OCI-LY3 (cell line): Measurements from ENCODE around the gene ERAP2.

Experiments used
- H2AFZ ChIP-seq: fragments of 200-600, 300-600 bp; shearing (Covaris generic); 2 replicates; pipeline ENCODE4 v1.6.0; 2014; ENCODE audit warnings: antibody characterized with exemption, low read depth, low read length
- H3K27ac ChIP-seq: fragments of 200-600, 300-600 bp; sonication (generic); 2 replicates; pipeline ENCODE4 v1.5.1; 2014; ENCODE audit warnings: mild to moderate bottlenecking, low read length, moderate library complexity, mixed read lengths
- H3K27me3 ChIP-seq: fragments of 200-600, 300-600 bp; sonication (generic); 2 replicates; pipeline ENCODE4 v1.6.1; 2014; ENCODE audit warnings: low read depth, low read length, mixed read lengths
- H3K36me3 ChIP-seq: fragments of 200-600, 300-600 bp; sonication (generic); replicated peaks from 2 replicates; pipeline ENCODE3; 2014; ENCODE audit warnings: low read depth, low read length, mixed read lengths
- H3K4me1 ChIP-seq: fragments of 300-600, 200-600 bp; sonication (generic); 2 replicates; pipeline ENCODE4 v1.6.1; 2014; ENCODE audit warnings: low read length, mixed read lengths
- H3K4me2 ChIP-seq: fragments of 200-600, 300-600 bp; sonication (generic); 2 replicates; pipeline ENCODE4 v1.6.1; 2014; ENCODE audit warnings: low read length, mixed read lengths
- H3K4me3 ChIP-seq: fragments of 300-600, 200-600 bp; sonication (generic); 2 replicates; pipeline ENCODE4 v1.5.1; 2014; ENCODE audit warnings: antibody characterized with exemption, mild to moderate bottlenecking, low read length, moderate library complexity
- H3K79me2 ChIP-seq: fragments of 300-600, 200-600 bp; shearing (Covaris generic); 2 replicates; pipeline ENCODE4 v1.6.1; 2014; ENCODE audit warnings: mild to moderate bottlenecking, low read length, mixed read lengths
- H3K9ac ChIP-seq: fragments of 300-600, 200-600 bp; shearing (Covaris generic); 2 replicates; pipeline ENCODE4 v1.6.0; 2014; ENCODE audit warnings: mild to moderate bottlenecking, low read length, moderate library complexity
- H3K9me3 ChIP-seq: fragments of 200-600, 300-600 bp; shearing (Covaris generic); 2 replicates; pipeline ENCODE4 v1.6.1; 2014; ENCODE audit warnings: low read length, mixed read lengths; ENCODE audit not compliant: insufficient read depth
- H4K20me1 ChIP-seq: fragments of 200-600, 300-600 bp; sonication (generic); 2 replicates; pipeline ENCODE4 v1.6.1; 2016; ENCODE audit warnings: low read length, mixed read lengths; ENCODE audit not compliant: insufficient read depth
- CTCF ChIP-seq: fragments of 200-600, 300-600 bp; sonication (generic); IDR thresholded peaks from 2 replicates; pipeline ENCODE4 v1.5.1; 2014; ENCODE audit warnings: antibody characterized with exemption, low read length, low read depth
- EZH2phosphoT487 ChIP-seq: fragments of 200-600 bp; shearing (Covaris generic); IDR thresholded peaks from 2 replicates; pipeline ENCODE4 v1.6.1; 2018; ENCODE audit warnings: antibody characterized with exemption, mixed run types, low read depth

ERAP2 gene

GRCh38 chr5:96854067-96854466 lies 22.2 kb upstream of the ERAP2 start:
- Histone ChIP-seq H4K20me1 (no peaks in the 10 kb centered on the region), H3K79me2 (no peaks in the 10 kb centered on the region), H3K4me1 (no peaks in the 10 kb centered on the region), H2AFZ (no peak overlapping the region), H3K36me3 (no peaks in the 10 kb centered on the region), H3K27ac (no peak overlapping the region), H3K9ac (no peak overlapping the region), H3K4me2 (no peak overlapping the region), H3K27me3 (no peaks in the 10 kb centered on the region), H3K9me3 (no peaks in the 10 kb centered on the region), H3K4me3 (no peak overlapping the region)
- no peak for TF ChIP-seq EZH2phosphoT487
- no peak for TF ChIP-seq CTCF

- H3K36me3 ChIP-seq = no peaks in the 10 kb centered on the region
- H3K4me1 ChIP-seq = no peaks in the 10 kb centered on the region
- no peaks in the 10 kb centered on the region for H3K9me3 ChIP-seq
- H3K27me3 ChIP-seq = no peaks in the 10 kb centered on the region
- H4K20me1 ChIP-seq = no peaks in the 10 kb centered on the region
- H3K4me3 ChIP-seq = no peak overlapping the region
- H3K79me2 ChIP-seq = no peaks in the 10 kb centered on the region
- H3K9ac ChIP-seq = no peak overlapping the region
- no peak overlapping the region for H2AFZ ChIP-seq
- H3K27ac ChIP-seq = no peak overlapping the region
- H3K4me2 ChIP-seq = no peak overlapping the region
- no peak for TF ChIP-seq EZH2phosphoT487
- TF ChIP-seq CTCF = no peak
These were observed 21.0 kb upstream of the ERAP2 start for GRCh38 chr5:96855031-96855872.

- H3K4me2 ChIP-seq = no peak overlapping the region
- no peaks in the 10 kb centered on the region for H3K79me2 ChIP-seq
- H3K27me3 ChIP-seq = no peaks in the 10 kb centered on the region
- no peak overlapping the region for H3K4me3 ChIP-seq
- H3K36me3 ChIP-seq = no peaks in the 10 kb centered on the region
- H4K20me1 ChIP-seq = no peaks in the 10 kb centered on the region
- peaks cover 7% of the 10 kb centered on the region for H3K4me1 ChIP-seq
- TF ChIP-seq EZH2phosphoT487 (no peak), CTCF (no peak)
- H3K9me3 ChIP-seq = no peaks in the 10 kb centered on the region
- no peak overlapping the region for H3K9ac ChIP-seq
- no peak overlapping the region for H2AFZ ChIP-seq
- H3K27ac ChIP-seq = no peak overlapping the region
These were observed 19.9 kb upstream of the ERAP2 start for GRCh38 chr5:96856371-96856770.

GRCh38 chr5:96857454-96857853 lies 18.8 kb upstream of the ERAP2 start:
- no peak overlapping the region for H3K9ac ChIP-seq
- no peak overlapping the region for H3K4me2 ChIP-seq
- no peak overlapping the region for H2AFZ ChIP-seq
- no peaks in the 10 kb centered on the region for H3K9me3 ChIP-seq
- H3K27me3 ChIP-seq = no peaks in the 10 kb centered on the region
- H4K20me1 ChIP-seq = no peaks in the 10 kb centered on the region
- H3K4me3 ChIP-seq = no peak overlapping the region
- H3K27ac ChIP-seq = no peak overlapping the region
- H3K36me3 ChIP-seq = no peaks in the 10 kb centered on the region
- peaks cover 10% of the 10 kb centered on the region for H3K4me1 ChIP-seq
- no peaks in the 10 kb centered on the region for H3K79me2 ChIP-seq
- TF ChIP-seq EZH2phosphoT487 (no peak), CTCF (no peak)
